Measurements from ENCODE around the gene ZNF521.

Gene ZNF521

GRCh38 chr18:25144820-25145219 lies 207.1 kb downstream of the ZNF521 start:
- Histone ChIP-seq H3K4me3 (ENCODE audit: low read depth, low read length) (no peak overlapping the region), H3K27ac (no peak overlapping the region), H3K9me3 (ENCODE audit: severe bottlenecking) (no peaks in the 10 kb centered on the region), H3K36me3 (no peaks in the 10 kb centered on the region), H3K27me3 (ENCODE audit: insufficient read depth, low read depth, severe bottlenecking) (peaks cover 3% of the 10 kb centered on the region)
- no peak for TF ChIP-seq CTCF (IDR thresholded peaks at IDR 0.05; ENCODE audit: low read depth, low read length)
- DNase-seq, result no peak

- Histone ChIP-seq H3K9me3 (ENCODE audit: severe bottlenecking) (no peaks in the 10 kb centered on the region), H3K27me3 (ENCODE audit: insufficient read depth, low read depth, severe bottlenecking) (peaks cover 7% of the 10 kb centered on the region), H3K27ac (no peak overlapping the region), H3K36me3 (no peaks in the 10 kb centered on the region), H3K4me3 (ENCODE audit: low read depth, low read length) (no peak overlapping the region)
- DNase-seq, result no peak
- no peak for TF ChIP-seq CTCF (IDR thresholded peaks at IDR 0.05; ENCODE audit: low read depth, low read length)
Measured at GRCh38 chr18:25141886-25142285, 210.1 kb downstream of the ZNF521 start.

GRCh38 chr18:25141399-25141798 lies 210.6 kb downstream of the ZNF521 start:
- no peaks in the 10 kb centered on the region for H3K9me3 ChIP-seq (ENCODE audit: severe bottlenecking)
- peaks cover 9% of the 10 kb centered on the region for H3K27me3 ChIP-seq (ENCODE audit: insufficient read depth, low read depth, severe bottlenecking)
- no peak for TF ChIP-seq CTCF (IDR thresholded peaks at IDR 0.05; ENCODE audit: low read depth, low read length)
- no peak for DNase-seq
- no peak overlapping the region for H3K4me3 ChIP-seq (ENCODE audit: low read depth, low read length)
- H3K36me3 ChIP-seq, result no peaks in the 10 kb centered on the region
- no peak overlapping the region for H3K27ac ChIP-seq

GRCh38 chr18:25140962-25141308 lies 211.0 kb downstream of the ZNF521 start:
- peaks cover 9% of the 10 kb centered on the region for H3K27me3 ChIP-seq (ENCODE audit: insufficient read depth, low read depth, severe bottlenecking)
- TF ChIP-seq CTCF (IDR thresholded peaks at IDR 0.05; ENCODE audit: low read depth, low read length), result no peak
- H3K36me3 ChIP-seq, result no peaks in the 10 kb centered on the region
- H3K4me3 ChIP-seq (ENCODE audit: low read depth, low read length), result no peak overlapping the region
- no peaks in the 10 kb centered on the region for H3K9me3 ChIP-seq (ENCODE audit: severe bottlenecking)
- H3K27ac ChIP-seq, result no peak overlapping the region
- DNase-seq, result no peak

GRCh38 chr18:25140124-25140961 lies 211.6 kb downstream of the ZNF521 start:
- Histone ChIP-seq H3K27ac (no peak overlapping the region), H3K27me3 (ENCODE audit: insufficient read depth, low read depth, severe bottlenecking) (peaks cover 9% of the 10 kb centered on the region), H3K36me3 (no peaks in the 10 kb centered on the region), H3K4me3 (ENCODE audit: low read depth, low read length) (no peak overlapping the region), H3K9me3 (ENCODE audit: severe bottlenecking) (no peaks in the 10 kb centered on the region)
- no peak for DNase-seq
- no peak for TF ChIP-seq CTCF (IDR thresholded peaks at IDR 0.05; ENCODE audit: low read depth, low read length)

- TF ChIP-seq CTCF (IDR thresholded peaks at IDR 0.05; ENCODE audit: low read depth, low read length), result no peak
- Histone ChIP-seq H3K36me3 (no peaks in the 10 kb centered on the region), H3K9me3 (ENCODE audit: severe bottlenecking) (no peaks in the 10 kb centered on the region), H3K27me3 (ENCODE audit: insufficient read depth, low read depth, severe bottlenecking) (peaks cover 12% of the 10 kb centered on the region), H3K27ac (no peak overlapping the region), H3K4me3 (ENCODE audit: low read depth, low read length) (no peak overlapping the region)
- DNase-seq, result no peak
Measured at GRCh38 chr18:25137197-25137472, 214.8 kb downstream of the ZNF521 start.
